Ishikawa (cell line): ENCODE results near the gene KIF3A.

Experiments used
- CEBPB ChIP-seq: IDR thresholded peaks from 2 replicates; pipeline ENCODE4 v1.6.1; 2012
- CREB1 ChIP-seq: IDR thresholded peaks from 2 replicates; pipeline ENCODE4 v1.6.1; 2012; ENCODE audit warnings: low read depth
- EGR1 ChIP-seq: IDR thresholded peaks from 2 replicates; pipeline ENCODE4 v1.6.1; 2012
- EP300 ChIP-seq: IDR thresholded peaks from 2 replicates; pipeline ENCODE4 v1.6.1; 2012; ENCODE audit warnings: borderline replicate concordance
- FOXM1 ChIP-seq: IDR thresholded peaks from 2 replicates; pipeline ENCODE4 v1.6.1; 2012; ENCODE audit warnings: low read depth, borderline replicate concordance
- MAX ChIP-seq: IDR thresholded peaks from 2 replicates; pipeline ENCODE4 v1.6.1; 2012
- NFIC ChIP-seq: IDR thresholded peaks from 2 replicates; pipeline ENCODE4 v1.6.1; 2012
- RAD21 ChIP-seq: IDR thresholded peaks from 2 replicates; pipeline ENCODE4 v1.6.1; 2012; ENCODE audit warnings: low read depth
- REST ChIP-seq: IDR thresholded peaks from 2 replicates; pipeline ENCODE4 v1.6.1; 2012; ENCODE audit warnings: low read depth, mild to moderate bottlenecking
- TAF1 ChIP-seq: IDR thresholded peaks from 2 replicates; pipeline ENCODE4 v1.6.1; 2012; ENCODE audit warnings: low read depth, mild to moderate bottlenecking
- TCF12 ChIP-seq: IDR thresholded peaks from 2 replicates; pipeline ENCODE4 v1.6.1; 2012; ENCODE audit warnings: low read depth
- TEAD4 ChIP-seq: IDR thresholded peaks from 2 replicates; pipeline ENCODE4 v1.6.1; 2012
- USF1 ChIP-seq: IDR thresholded peaks from 2 replicates; pipeline ENCODE4 v1.6.1; 2012
- YY1 ChIP-seq: IDR thresholded peaks from 2 replicates; pipeline ENCODE4 v1.6.1; 2012; ENCODE audit warnings: low read depth
- ZBTB7A ChIP-seq: IDR thresholded peaks from 2 replicates; pipeline ENCODE4 v1.6.1; 2012; ENCODE audit warnings: low read depth

KIF3A gene

GRCh38 chr5:132655821-132656773 is 81.2 kb downstream of the KIF3A start:
- no peak for TF ChIP-seq EGR1
- TF ChIP-seq ZBTB7A, result no peak
- peak; percentile 42; the same call in 1 of the 2 replicates for TF ChIP-seq MAX
- no peak for TF ChIP-seq TAF1

GRCh38 chr5:132653716-132654115 is 83.6 kb downstream of the KIF3A start:
- TF ChIP-seq REST (no peak), TEAD4 (no peak), USF1 (no peak), YY1 (no peak), TCF12 (no peak), NFIC (no peak), EP300 (no peak), FOXM1 (no peak), CEBPB (no peak), ZBTB7A (no peak), RAD21 (no peak), EGR1 (no peak), CREB1 (no peak), TAF1 (no peak), MAX (no peak)

GRCh38 chr5:132651838-132652469 is 85.4 kb downstream of the KIF3A start:
- TF ChIP-seq EGR1 (no peak), EP300 (no peak), TEAD4 (no peak), ZBTB7A (no peak), TCF12 (no peak), NFIC (no peak), REST (no peak), MAX (no peak), RAD21 (no peak), CREB1 (no peak), FOXM1 (no peak), CEBPB (no peak), USF1 (no peak), YY1 (no peak), TAF1 (no peak)

- no peak for TF ChIP-seq FOXM1
- no peak for TF ChIP-seq TCF12
- no peak for TF ChIP-seq ZBTB7A
- TF ChIP-seq TAF1, result no peak
- TF ChIP-seq EP300, result no peak
- TF ChIP-seq RAD21, result no peak
- TF ChIP-seq EGR1, result no peak
- no peak for TF ChIP-seq USF1
- no peak for TF ChIP-seq REST
- TF ChIP-seq NFIC, result no peak
- no peak for TF ChIP-seq MAX
- no peak for TF ChIP-seq CEBPB
- TF ChIP-seq CREB1, result no peak
- TF ChIP-seq TEAD4, result no peak
- no peak for TF ChIP-seq YY1
Measured at GRCh38 chr5:132648355-132648754, 89.0 kb downstream of the KIF3A start.
